GM18511 (cell line): ENCODE data around the gene PCSK2.
"Not testable (repeated sequence)": the region's sequence is repeated elsewhere in the genome, so short reads cannot be mapped to it uniquely, and the experiment has no call there.

Source experiments
- ATAC-seq: cut with Tn5 transposase; IDR thresholded peaks from one replicate; pipeline ENCODE4 v1.9.1; 2021; ENCODE audit warnings: mild to moderate bottlenecking, moderate library complexity; ENCODE audit not compliant: unreplicated experiment

Gene PCSK2, protein sequence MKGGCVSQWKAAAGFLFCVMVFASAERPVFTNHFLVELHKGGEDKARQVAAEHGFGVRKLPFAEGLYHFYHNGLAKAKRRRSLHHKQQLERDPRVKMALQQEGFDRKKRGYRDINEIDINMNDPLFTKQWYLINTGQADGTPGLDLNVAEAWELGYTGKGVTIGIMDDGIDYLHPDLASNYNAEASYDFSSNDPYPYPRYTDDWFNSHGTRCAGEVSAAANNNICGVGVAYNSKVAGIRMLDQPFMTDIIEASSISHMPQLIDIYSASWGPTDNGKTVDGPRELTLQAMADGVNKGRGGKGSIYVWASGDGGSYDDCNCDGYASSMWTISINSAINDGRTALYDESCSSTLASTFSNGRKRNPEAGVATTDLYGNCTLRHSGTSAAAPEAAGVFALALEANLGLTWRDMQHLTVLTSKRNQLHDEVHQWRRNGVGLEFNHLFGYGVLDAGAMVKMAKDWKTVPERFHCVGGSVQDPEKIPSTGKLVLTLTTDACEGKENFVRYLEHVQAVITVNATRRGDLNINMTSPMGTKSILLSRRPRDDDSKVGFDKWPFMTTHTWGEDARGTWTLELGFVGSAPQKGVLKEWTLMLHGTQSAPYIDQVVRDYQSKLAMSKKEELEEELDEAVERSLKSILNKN

DNA sequence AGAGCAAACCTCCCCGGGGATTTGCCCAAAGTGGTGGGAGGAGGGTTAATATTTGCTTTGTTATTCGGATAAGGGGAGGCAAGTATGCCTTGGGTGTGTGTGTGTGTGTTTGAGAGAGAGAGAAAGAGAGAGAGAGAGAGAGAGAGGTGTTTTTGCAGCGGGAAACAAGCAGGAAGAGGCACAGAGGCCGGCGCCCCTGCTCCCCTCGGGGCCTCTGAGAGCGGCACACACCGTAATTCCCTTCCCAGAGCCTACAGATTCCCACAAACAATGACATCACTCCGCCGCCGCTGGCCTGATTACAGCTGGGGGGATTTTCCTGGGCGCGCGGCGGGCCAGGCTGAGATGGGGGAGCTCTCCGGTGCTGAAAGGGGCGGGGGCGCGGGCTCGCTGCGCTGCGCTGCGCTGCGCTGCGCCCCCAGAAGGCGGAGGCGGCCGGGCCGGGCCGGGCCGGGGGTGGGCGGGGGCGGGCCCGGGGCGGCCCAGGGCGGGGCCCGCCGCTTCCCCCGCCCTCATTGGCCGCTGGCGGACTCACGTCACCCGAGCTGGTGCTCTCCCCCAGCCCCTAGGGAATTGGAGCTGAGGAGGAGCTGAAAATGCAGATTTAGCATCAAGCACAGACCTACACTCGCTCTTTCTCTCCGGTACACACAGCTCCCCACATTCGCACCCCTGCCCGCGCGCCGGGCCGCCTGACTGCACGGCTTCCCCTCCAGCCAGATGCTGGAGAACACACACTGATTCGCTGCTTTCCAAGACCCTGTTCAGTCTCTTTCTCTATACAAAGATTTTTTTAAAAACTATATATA, at the start of gene PCSK2:
TSS of gene PCSK2 (plus strand) at position 631 of the 809 bp plus-strand sequence. CDS start 266 bp downstream, outside the sequence.
- ATAC-seq = no peak

DNA sequence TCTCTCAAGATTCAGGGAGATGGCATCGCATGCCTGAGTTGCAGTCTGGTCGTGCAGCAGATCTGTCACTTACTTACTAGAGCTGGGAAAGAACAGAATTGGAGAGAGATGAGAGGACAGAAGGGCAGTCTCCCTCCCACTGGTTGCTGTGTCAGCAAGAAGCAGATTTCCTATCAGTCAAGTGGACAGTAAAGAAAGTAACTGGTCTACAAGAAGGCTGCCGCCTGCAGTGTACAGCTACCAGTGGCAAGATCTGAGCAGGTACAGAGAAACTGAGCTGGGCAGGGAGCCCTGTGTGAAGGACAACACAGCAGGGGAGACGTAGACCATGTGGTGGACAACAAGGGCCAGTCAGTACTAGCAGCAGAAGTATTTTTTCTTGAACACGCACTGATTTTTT, 49.5 kb upstream of the PCSK2 start:
- ATAC-seq = no peak

DNA sequence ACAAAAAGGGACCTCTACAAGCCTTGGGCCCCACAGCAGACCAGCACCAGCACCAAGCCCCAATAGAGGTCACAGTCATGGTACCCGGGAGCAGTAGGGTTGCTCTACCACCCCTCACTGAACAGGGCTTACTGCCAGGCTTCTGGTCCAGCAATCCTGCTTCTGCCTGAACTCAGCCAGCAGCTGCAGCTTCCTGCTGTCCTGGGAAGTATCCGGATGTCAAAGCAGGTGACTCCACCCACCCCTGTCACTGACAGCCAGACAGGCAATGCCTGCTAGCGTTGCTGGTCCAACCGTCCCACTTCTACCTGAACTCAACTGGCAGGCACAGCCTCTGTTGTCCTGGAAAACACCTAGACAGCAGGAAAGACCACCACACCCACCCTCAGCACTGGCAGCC, 47.0 kb upstream of the PCSK2 start:
- ATAC-seq = no peak

DNA sequence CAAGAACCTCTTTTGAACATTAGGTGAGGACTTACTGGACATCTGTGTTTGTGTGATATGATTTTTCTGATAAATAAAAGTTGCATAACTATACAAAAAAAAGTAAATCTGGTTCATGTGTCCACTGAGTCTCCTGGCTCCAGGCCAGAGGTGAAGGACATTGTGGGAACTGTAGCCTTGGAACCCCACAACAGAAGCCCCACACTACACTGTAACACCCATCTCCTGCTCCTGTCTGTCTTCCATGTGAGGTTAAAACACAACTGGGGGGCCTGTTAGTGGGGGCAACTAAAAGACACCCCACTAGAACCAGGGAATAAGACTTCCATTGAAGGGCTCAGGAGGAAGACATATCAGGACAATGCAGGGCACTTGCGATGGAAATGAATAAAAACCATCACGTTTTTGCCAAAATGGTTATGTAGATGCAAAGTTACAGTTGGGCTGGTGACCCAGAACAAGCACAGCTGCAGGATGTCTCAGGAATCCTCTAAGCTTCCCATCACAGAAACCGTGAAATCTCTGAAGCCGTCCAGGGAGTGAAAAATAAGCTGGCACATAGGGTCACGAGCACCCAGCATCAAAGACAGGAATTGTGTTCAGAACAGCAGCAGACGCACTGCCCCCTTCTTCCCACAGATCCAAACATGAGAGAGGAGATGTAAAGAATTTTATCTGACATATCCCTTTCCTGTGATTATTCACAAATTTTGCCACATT, 36.7 kb upstream of the PCSK2 start:
- no peak for ATAC-seq

DNA sequence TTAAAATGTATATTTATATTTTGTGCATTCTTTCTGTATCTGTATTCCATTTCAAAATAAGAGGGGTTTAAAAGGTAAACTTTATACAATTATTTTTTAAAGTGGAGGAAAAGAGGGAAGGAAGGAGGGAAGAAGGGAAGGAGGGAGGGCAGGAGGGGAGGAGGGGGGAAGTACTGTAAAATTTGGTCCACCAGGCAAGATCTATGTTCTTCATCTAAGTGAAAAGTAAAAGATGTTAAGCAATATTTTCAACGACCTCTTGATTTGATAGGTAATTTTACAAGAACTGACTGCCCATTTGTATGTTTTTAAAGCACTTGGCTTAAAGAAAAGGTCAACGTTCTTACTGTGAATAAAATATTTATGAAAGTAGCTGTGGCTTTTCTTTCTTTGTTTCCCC, 29.8 kb upstream of the PCSK2 start:
- ATAC-seq = no peak

DNA sequence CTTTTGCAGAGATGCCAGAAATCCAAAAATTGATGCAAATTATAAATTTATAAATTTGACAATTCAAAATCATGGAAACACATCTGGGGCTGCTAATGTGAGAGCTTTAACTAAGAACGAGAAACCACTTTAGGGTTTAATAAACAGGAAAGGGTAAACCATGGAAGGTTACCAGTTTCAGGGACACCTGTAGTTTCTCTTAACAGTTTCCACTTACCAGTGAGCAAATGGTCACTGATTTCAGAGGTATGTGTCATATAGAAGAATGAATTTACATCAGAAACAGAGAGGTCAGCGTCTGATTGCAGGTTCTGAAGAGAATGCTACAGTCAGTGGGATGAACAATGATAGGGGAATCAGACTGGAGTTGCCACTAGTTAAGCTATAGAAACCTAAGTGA, 24.8 kb upstream of the PCSK2 start:
- no peak for ATAC-seq

DNA sequence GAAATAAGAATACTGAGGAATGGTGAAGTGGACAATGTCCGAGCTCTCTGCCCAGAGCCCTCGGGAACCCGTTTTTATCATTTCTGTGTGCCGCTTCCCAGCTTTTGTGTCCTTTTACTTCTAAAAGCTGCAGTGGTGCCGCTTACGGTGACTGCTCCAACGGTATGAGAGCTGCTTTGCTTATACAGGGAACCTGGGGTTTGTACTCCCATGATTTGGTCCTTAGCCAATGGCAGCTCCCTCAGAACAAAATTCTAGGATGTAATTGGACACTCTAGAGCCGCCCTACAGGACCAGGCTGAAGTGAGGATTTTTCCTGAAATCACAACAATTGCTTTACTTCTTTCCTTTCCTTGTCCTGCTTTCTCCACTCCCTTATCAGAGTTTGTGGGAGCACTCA, 24.2 kb upstream of the PCSK2 start:
- no peak for ATAC-seq

DNA sequence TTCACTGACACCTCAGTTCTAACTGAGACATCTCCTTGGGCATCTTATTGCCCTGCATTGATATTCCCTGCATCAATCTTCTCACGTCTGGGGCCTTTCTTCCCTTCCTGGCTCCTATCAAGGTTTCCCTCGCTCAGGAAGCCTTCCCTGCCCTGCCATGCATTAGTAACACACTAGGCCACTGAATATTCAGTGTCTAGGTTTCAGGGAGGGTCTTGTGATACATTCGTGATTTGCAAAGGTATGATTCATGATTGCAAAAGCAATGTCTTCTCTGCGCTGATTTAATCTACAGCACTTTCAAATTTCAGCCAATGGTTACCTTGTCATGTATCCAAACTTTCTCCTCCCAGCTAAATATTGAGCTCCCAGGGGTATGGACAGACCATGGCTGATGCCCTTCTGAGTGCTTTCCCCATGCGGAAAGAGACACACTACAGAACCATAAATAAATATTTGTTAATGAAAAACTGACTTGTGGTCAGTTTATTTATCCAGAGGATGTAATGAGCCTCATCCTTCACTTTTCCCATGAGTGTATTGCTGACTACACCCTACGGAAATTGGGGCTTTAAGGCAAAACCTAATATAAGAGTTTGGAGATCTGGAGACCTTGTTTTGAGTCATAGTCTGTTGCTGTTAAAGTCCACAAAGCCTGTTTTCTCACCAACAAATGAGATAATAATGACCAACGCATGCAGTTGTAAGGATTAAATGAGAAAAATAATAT, 21.6 kb upstream of the PCSK2 start:
- no peak for ATAC-seq

DNA sequence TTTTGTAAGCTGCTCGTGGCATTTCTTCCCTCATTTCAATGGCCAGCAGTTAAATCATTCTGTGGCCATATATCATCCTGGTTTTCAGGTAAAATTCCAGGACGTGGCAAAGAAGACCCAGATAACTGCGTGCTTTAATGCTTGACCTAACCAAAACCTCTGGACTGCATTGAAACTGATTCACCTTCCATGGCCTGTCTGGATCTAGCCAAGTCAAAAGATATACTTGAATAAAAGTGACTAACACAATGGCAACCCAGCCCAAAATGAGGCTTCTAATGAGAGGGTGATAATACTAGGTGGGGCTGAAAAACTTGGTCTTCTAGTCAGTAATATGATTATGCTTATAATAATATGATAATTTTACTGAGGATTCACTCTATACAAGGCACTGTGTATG, 16.5 kb upstream of the PCSK2 start:
- ATAC-seq = no peak

DNA sequence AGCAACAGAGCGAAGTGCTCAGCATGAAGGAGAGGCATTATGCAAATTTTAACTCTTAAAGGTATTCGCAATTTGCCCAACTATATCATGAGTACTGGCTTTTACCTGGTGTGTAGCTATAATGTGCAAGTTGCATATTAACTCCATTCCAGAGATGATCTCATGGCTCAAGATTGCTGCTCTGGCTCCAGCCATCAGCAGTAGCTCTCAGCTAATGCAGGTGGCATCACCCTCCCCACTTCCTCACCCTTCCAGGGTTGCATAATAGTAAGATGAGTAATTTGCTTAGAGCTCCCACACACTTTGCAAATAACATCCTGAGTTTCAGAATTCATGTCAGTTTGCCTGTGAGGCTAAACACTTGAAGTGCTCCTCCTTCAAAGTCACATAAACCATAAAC, 15.9 kb upstream of the PCSK2 start:
- no peak for ATAC-seq

DNA sequence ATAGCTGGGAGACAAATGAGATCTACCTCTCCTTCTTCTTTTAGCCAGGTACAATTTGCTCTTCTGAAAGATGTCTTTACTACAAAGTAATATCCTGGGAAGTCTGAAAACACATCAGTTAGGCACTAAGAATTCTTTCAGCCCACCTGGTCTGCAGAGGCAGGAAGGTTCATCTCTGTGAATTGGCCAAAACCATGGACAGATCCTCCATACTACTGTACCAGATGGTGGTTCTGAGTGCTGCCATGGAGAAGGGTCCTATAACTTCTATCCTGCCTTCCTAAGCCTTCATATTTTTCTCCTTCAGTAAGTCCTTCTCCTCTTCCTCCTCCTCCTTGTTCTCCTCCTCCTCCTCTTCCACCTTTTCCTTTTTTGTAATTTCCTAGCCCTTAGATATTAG, 11.7 kb upstream of the PCSK2 start:
- ATAC-seq = no peak

DNA sequence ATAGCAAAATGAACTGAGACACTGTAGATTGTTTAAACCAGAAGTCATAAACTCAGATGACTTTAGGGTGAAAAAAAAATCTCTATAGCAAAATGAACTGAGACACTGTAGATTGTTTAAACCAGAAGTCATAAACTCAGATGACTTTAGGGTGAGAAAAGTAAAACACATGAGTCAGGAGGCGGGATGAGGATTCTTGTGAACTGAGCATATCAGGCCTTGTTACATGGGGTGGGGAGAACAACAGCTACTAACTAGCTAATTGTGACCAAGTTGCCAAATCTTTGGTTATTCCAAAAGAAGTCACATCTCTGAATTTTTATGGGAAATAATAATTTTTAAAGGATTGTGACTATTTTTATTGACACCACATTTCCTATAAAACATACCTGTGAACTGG, 7.0 kb upstream of the PCSK2 start:
- ATAC-seq = not testable (repeated sequence)

DNA sequence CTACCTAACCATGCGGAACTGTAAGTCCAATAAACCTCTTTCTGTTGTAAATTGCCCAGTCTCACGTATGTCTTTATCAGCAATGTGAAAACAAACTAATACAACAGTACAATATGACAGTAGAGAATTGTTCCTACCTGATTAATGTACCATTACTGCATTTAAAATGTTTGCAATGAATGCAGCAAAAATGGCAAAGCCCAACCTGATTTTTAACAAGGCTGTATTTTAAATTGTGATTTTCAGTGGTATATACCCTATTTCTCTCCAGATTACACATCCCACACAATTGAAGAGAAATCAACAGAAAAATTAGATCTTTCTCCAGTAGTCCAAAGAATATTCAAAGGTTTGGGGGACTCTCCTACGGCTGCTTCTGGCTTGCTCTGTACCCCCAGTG, 3.3 kb upstream of the PCSK2 start:
- no peak for ATAC-seq

DNA sequence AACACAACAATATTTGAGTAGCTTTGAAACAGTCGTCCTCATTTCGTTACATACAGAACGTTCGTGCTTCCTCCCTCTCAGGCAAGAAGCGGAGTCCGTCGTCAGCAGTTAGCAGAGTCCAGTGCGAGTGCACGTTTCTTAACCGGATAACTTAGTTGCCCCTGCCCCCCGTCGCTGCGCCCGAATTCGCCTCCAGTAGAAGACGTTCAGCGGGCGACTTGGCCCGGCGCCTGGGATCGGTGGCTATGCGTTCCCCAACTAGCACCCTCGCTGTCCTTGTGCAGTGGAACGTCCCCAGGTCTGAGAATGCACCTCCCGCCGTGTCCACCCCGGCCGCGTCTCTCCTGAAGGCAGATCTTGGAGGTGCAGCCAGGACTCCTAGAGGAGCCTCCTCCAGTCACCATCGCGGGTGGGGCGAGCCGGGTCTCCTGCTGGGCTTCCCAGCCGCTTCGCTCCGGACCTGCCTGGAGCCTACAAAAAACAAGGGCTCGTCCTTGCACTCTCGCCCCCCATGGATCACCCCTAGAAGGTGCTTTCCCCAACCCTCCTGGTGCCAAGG, 910 bp upstream of the PCSK2 start:
- ATAC-seq = no peak

DNA sequence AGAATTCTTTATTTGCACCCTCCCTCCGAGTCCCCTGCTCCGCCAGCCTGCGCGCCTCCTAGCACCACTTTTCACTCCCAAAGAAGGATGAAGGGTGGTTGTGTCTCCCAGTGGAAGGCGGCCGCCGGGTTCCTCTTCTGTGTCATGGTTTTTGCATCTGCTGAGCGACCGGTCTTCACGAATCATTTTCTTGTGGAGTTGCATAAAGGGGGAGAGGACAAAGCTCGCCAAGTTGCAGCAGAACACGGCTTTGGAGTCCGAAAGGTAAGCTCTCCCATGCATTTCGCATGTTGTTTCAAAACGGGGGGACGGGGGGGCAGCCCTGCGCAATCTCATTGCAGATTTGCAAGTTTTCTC, 357 bp downstream of the PCSK2 start:
- no peak for ATAC-seq

DNA sequence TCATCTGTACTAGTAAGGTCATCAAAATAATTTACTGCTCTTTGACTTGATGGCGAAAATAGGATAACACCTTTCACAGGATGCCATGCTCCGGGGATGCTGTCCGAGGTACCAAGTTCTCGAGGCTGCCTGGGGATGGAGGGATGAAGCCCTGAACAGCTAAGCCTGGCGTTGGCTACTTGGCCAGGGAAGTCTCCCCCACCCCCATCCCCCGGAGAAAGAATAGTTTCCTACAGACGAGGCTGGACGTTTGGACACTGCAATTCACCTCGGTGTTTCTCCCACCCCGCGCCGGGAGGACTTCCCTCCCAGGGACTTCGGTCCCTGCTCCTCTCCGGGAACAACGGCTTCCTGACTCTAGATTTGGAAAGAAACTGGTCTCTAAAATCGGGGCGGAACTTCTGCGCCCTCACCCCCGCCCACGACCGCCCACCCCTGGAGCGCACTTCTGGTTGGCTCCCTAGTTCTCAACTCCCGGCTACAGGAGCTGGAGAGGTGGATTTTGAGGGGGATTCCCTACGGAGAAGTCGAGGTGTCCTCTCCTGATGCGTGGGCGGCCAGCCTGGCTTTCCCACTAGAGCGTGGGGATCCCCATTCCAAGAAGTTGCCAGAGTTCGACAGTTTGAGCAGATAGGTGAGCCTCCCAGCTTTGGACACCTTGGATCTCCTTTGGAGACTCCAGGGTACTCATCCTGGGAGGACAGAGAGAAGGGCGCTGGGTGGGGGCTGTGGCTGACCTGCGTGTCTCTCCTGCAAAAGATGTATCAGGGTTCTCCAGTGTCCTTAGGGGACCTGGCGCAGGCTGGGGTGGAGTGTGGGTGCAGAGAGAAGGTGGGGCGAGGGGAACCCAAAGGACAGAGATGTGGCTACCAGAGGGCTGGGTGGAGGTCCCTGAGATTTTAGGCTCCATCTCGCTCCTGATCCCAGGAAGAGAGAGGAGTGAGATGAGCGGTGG, 1.1 kb downstream of the PCSK2 start:
- no peak for ATAC-seq

DNA sequence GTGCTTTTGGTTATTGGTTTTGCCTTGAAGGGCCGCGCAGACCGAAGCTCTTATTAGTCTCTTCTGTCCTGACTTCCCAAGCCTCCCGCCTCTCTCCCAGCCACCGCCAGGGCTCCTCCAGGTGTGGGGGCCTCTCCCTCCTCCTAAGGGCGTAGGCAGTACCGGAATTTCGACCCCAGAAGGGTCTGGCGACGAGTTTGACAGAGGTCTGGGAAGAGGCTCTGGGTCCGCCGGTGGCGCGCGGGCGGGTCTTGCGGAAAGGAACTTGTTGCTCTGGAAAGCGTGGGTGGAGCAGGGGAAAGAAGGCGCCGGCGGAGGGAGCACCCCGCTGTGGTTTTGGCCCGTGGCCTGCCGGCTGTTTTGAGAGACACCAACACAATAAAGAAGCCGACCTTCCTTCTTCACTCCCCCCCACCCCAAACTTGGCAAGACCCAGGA, 1.8 kb downstream of the PCSK2 start:
- no peak for ATAC-seq

DNA sequence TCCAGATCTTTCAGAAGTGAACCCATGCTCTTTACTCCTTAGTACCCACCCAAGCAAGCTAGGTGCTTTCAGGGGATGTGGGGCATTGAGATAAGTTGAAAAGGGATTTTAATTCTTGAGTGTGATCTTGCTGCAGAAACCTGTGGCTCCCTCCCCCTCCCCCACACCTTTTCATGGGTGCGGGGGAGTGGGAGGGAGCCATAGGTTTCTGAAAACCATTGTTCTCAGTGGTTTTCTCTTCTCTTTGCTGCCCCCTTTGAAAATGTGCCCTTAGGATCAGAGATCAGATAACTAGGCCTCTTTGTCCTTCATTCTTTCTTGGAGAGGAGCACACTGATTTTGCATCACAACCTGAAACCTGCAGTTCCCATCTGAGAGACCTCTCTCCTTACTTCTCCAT, 2.4 kb downstream of the PCSK2 start:
- ATAC-seq = no peak

DNA sequence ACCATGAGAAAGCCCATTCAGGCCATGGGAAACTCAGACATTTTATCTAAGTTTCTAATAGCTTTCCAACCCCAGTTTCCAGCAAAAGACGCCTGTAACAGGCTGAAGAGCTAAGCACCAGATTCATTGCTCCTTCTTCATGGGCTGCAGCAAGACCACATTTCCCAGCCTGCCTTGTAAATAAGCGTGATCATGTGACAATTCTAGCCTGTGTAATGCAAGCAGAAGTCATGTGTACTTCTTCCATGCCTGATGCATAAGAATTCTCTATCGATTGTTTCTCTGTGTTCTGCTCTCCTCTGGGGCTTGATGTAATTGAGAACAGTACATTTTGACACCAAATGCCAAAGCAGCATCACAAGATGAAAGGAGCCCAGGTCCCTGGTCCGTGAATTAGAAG, 6.8 kb downstream of the PCSK2 start:
- no peak for ATAC-seq
